ENCODE measurements around the gene KIR2DL1.
"Not testable (repeated sequence)": the region's sequence is repeated elsewhere in the genome, so short reads cannot be mapped to it uniquely, and the experiment has no call there.

KIR2DL1 gene

GRCh38 chr19:54769646-54770045 is at the start of gene KIR2DL1:
KIR2DL1 (plus strand) TSS chr19:54769793; CDS start chr19:54769851, 58 bp downstream.
- DNase-seq (ENCODE audit: low read depth in 2 of 2), result not testable (repeated sequence)

GRCh38 chr19:54724142-54724541 is 45.5 kb upstream of the KIR2DL1 start, which contains the start of gene KIR3DL3:
KIR3DL3 (plus strand) TSS chr19:54724442; CDS start chr19:54724497, 55 bp downstream.
- DNase-seq (ENCODE audit: low read depth in 2 of 2), result no peak

GRCh38 chr19:54724644-54725043 is 44.9 kb upstream of the KIR2DL1 start:
- DNase-seq (ENCODE audit: low read depth in 2 of 2), result no peak

GRCh38 chr19:54725321-54725720 is 44.3 kb upstream of the KIR2DL1 start:
- DNase-seq (ENCODE audit: low read depth in 2 of 2), result no peak

- DNase-seq (ENCODE audit: low read depth in 2 of 2), result no peak
Measured at GRCh38 chr19:54727562-54727961, 42.0 kb upstream of the KIR2DL1 start.

DNA sequence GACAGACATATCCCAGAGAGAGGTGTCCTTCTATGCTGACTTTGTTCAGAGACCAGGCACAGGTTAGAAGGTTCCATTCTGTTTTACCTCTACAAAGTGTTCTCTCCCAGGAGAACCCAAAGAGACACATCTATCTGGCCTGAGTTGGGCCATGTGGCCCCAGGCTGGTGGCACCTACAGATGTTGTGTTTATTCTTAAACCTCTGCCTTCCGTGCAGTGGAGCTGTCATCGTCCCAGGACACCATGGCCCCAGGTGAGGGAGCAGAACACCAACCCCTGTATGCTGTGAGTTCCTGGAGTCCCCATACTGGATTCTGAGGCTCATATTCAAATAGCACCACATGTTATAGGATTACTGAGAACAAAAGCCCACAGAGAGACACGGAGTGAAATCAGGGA is 41.4 kb upstream of the KIR2DL1 start:
- DNase-seq (ENCODE audit: low read depth in 2 of 2), result no peak

- DNase-seq (ENCODE audit: low read depth in 2 of 2), result no peak
Measured at GRCh38 chr19:54729416-54730188, 40.0 kb upstream of the KIR2DL1 start.

- no peak for DNase-seq (ENCODE audit: low read depth in 2 of 2)
Measured at GRCh38 chr19:54731191-54731590, 38.4 kb upstream of the KIR2DL1 start.

GRCh38 chr19:54738306-54738705 is 31.3 kb upstream of the KIR2DL1 start, which contains the start of gene KIR2DL3:
KIR2DL3 (plus strand) TSS chr19:54738513; CDS start chr19:54738546, 33 bp downstream.
- DNase-seq (ENCODE audit: low read depth in 2 of 2), result not testable (repeated sequence)

- no peak for DNase-seq (ENCODE audit: low read depth in 2 of 2)
Measured at GRCh38 chr19:54738715-54739114, 30.9 kb upstream of the KIR2DL1 start.

DNA sequence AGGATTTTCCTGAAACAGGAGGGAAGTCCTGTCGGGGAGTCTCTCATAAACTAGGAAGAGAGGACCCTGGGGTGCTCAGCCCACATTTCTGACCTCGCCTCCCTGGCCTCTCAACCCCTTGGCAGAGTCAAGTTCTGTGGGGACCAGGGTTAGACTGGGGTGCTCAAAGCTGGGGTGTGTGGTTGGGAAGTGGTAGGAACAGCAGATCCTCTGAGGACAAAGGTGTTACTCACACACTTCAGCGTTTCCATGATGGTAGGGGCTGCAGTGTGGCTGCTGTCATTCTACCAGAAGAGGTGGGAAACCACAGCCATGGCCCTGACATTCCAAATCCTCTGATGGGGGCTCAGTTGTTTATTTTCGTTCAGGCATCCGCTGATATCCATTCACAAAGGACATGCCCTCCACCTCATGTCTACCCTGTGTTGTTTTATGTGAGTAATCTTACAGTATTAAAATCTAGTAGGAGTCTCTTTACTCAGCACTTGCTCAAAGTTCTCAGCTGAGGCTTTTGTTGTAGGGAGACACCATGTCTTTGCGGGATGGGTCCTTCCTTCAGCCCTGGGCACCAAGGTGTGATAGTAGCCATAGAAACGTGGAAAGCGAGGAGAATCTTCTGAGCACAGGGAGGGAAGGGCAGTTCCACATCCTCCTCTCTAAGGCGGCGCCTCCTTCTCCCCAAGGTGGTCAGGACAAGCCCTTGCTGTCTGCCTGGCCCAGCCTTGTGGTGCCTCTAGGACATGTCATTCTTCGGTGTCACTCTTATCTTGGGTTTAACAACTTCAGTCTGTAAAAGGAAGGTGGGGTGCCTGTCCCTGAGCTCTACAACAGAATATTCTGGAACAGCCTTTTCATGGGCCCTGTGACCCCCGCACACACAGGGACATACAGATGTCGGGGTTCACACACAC is 29.8 kb upstream of the KIR2DL1 start:
- DNase-seq (ENCODE audit: low read depth in 2 of 2), result no peak

DNA sequence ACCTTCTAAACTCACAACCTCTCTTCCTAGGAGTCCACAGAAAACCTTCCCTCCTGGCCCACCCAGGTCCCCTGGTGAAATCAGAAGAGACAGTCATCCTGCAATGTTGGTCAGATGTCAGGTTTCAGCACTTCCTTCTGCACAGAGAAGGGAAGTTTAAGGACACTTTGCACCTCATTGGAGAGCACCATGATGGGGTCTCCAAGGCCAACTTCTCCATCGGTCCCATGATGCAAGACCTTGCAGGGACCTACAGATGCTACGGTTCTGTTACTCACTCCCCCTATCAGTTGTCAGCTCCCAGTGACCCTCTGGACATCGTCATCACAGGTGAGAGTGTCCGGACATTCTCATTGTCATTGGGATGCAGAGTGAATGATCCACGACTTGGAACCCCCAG is 27.6 kb upstream of the KIR2DL1 start:
- not testable (repeated sequence) for DNase-seq (ENCODE audit: low read depth in 2 of 2)

DNA sequence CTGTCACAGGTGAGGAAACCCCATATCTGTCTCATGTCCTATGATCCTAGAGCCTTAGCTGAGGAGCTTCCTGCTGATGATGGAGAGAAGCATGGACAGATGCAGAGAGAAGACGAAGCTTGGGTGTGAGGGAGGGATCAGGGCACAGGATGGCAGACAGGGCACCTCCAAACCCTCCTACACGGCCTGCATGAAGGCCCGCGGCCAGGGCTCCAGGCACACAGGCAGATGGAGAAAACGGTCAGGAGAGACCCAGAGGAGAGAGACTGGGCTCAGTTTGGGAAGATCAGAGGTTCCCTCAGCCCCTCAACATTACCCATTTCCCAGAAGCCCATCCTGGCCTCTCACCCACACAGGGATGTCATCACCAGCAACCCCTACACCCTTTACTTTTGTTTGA is 25.5 kb upstream of the KIR2DL1 start:
- not testable (repeated sequence) for DNase-seq (ENCODE audit: low read depth in 2 of 2)

DNA sequence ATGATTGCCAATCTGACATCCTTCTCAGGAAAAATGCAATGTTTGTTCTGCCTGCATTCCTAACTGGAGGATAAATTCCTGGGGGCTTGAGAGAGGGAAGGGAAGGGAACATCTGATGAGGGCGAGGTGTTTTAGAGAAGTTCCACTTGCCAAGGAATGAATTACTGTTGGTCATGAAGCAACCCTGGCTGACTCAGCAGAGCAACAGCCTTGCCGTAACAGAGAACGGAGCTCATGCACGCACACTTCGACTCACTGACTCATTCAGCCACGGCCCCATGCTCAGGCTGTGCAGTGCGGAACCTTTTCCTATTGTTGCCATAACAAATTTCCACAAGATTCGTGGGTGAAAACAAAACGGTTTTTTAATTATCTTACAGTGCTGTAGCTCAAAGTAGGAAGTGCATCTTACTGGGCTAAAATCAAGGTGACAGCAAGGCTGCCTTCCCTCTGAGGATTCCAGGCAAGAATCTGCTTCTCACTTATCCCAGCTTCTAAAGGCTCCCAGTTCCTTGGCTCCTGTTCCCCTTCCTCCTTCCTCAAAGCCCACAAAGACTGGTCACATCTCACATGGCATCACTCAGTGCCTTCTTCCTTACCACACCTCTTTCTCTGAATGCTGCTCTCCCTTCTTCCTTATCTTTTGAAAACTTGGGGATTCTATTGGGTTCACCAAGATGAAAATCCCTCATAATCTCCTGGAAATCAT is 21.8 kb upstream of the KIR2DL1 start:
- not testable (repeated sequence) for DNase-seq (ENCODE audit: low read depth in 2 of 2)

GRCh38 chr19:54750276-54750675 is 19.3 kb upstream of the KIR2DL1 start:
- DNase-seq (ENCODE audit: low read depth in 2 of 2), result not testable (repeated sequence)

DNA sequence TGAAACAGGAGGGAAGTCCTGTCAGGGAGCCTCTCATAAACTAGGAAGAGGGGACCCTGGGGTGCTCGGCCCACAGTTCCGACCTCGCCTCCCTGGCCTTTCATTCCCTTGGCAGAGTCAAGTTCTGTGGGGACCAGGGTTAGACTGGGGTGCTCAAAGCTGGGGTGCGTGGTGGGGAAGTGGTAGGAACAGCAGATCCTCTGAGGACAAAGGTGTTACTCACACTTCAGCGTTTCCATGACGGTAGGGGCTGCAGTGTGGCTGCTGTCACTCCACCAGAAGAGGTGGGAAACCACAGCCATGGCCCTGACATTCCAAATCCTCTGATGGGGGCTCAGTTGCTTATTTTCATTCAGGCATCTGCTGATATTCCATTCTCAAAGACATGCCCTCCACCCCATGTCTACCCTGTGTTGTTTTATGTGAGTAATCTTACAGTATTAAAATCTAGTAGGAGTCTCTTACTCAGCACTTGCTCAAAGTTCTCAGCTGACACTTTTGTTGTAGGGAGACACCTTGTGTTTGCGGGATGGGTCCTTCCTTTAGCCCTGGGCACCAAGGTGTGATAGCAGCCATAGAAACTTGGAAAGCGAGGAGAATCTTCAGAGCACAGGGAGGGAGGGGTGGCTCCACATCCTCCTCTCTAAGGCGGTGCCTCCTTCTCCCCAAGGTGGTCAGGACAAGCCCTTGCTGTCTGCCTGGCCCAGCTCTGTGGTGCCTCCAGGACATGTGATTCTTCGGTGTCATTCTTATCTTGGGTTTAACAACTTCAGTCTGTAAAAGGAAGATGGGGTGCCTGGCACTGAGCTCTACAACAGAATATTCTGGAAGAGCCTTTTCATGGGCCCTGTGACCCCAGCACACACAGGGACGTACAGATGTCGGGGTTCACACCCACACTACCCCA is 13.1 kb upstream of the KIR2DL1 start:
- DNase-seq (ENCODE audit: low read depth in 2 of 2), result not testable (repeated sequence)

DNA sequence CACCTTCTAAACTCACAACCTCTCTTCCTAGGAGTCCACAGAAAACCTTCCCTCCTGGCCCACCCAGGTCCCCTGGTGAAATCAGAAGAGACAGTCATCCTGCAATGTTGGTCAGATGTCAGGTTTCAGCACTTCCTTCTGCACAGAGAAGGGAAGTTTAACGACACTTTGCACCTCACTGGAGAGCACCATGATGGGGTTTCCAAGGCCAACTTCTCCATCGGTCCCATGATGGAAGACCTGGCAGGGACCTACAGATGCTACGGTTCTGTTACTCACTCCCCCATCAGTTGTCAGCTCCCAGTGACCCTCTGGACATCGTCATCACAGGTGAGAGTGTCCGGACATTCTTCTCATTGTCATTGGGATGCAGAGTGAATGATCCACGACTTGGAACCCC is 11.0 kb upstream of the KIR2DL1 start:
- not testable (repeated sequence) for DNase-seq (ENCODE audit: low read depth in 2 of 2)

DNA sequence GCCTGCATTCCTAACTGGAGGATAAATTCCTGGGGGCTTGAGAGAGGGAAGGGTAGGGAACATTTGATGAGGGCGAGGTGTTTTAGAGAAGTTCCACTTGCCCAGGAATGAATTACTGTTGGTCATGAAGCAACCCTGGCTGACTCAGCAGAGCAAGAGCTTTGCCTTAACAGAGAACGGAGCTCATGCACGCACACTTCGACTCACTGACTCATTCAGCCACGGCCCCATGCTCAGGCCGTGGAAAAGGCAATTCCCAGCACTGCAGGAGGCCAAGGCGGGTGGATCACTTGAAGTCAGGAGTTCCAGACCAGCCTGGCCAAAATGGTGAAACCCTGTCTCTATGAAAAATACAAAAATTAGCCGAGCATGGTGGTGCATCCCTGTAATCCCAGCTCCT is 5.4 kb upstream of the KIR2DL1 start:
- DNase-seq (ENCODE audit: low read depth in 2 of 2), result not testable (repeated sequence)

DNA sequence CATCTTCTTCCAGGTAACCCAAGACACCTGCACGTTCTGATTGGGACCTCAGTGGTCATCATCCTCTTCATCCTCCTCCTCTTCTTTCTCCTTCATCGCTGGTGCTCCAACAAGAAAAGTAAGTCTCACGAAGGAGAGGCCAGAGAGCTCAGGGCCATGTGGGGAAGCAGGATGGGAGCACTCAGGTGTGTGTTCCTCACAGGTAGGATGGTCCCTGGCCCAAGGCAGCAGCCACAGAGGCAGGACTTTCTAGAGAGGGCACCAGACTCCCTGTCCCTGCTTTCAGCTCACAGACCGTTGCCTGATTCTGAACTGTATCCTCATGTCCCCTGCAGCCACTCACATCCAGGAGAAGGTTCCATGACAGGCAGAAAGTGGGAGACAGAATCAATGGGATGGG is 3.1 kb upstream of the KIR2DL1 start:
- DNase-seq (ENCODE audit: low read depth in 2 of 2), result not testable (repeated sequence)

GRCh38 chr19:54770511-54770910 is 918 bp downstream of the KIR2DL1 start:
- not testable (repeated sequence) for DNase-seq (ENCODE audit: low read depth in 2 of 2)
